ENCODE measurements around the gene PHRF1. TPM values are rescaled to one million over a fixed set of nuclear protein-coding genes. Genes with fewer than 3 reads are reported as not detected.

The PHRF1 gene
- total and polyA plus RNA-seq, 2 donors from 2014 or later, result 7.5 to 30.9 TPM

GRCh38 chr11:638631-639331 is 62.5 kb downstream of the PHRF1 start:
- H3K27ac ChIP-seq (ENCODE audit: low read depth in 2 of 2, low read length in 2 of 2), result no peak overlapping the region
- H3K4me3 ChIP-seq (ENCODE audit: low read length in 3 of 3), result no peak overlapping the region
- H3K27me3 ChIP-seq (ENCODE audit: control insufficient read depth, insufficient read depth, low read length), result peaks cover 13% of the 10 kb centered on the region
- peaks cover 0 to 6% (median 0%) of the 10 kb centered on the region in 3 donors for H3K4me1 ChIP-seq (ENCODE audit: control insufficient read depth in 2 of 3, insufficient read depth in 2 of 3, low read depth in 1 of 3, low read length in 3 of 3)
- FAIRE-seq (no peak), DNase-seq (peak in 4 of 5 donors; percentile 74 to 85 (median 80))
- H3K9ac ChIP-seq (ENCODE audit: low read length in 3 of 3), result no peak overlapping the region
- peaks cover 0 to 2% (median 0%) of the 10 kb centered on the region in 3 donors for H3K36me3 ChIP-seq (ENCODE audit: control insufficient read depth in 2 of 3, insufficient read depth in 3 of 3, low read length in 3 of 3)
- no peak for TF ChIP-seq CTCF (IDR thresholded peaks at IDR 0.05; ENCODE audit: borderline replicate concordance, extremely low read depth, insufficient read depth)
- no peaks in the 10 kb centered on the region for H3K9me3 ChIP-seq (ENCODE audit: control insufficient read depth in 2 of 3, insufficient read depth in 1 of 3, low read length in 3 of 3)
- intact Hi-C loops (cut with DNase I), result no loop called here

- Histone ChIP-seq H3K4me1 (ENCODE audit: control insufficient read depth in 2 of 3, insufficient read depth in 2 of 3, low read depth in 1 of 3, low read length in 3 of 3) (peaks cover 0 to 6% (median 0%) of the 10 kb centered on the region in 3 donors), H3K9me3 (ENCODE audit: control insufficient read depth in 2 of 3, insufficient read depth in 1 of 3, low read length in 3 of 3) (no peaks in the 10 kb centered on the region), H3K4me3 (ENCODE audit: low read length in 3 of 3) (no peak overlapping the region), H3K27me3 (ENCODE audit: control insufficient read depth, insufficient read depth, low read length) (peaks cover 13% of the 10 kb centered on the region), H3K27ac (ENCODE audit: low read depth in 2 of 2, low read length in 2 of 2) (no peak overlapping the region), H3K9ac (ENCODE audit: low read length in 3 of 3) (no peak overlapping the region), H3K36me3 (ENCODE audit: control insufficient read depth in 2 of 3, insufficient read depth in 3 of 3, low read length in 3 of 3) (peaks cover 0 to 8% (median 0%) of the 10 kb centered on the region in 3 donors)
- FAIRE-seq (no peak), DNase-seq (peak in 3 of 5 donors; percentile 39 to 72 (median 53))
- intact Hi-C loops (cut with DNase I), result no loop called here
- no peak for TF ChIP-seq CTCF (IDR thresholded peaks at IDR 0.05; ENCODE audit: borderline replicate concordance, extremely low read depth, insufficient read depth)
These were observed 63.2 kb downstream of the PHRF1 start for GRCh38 chr11:639332-639955.

GRCh38 chr11:640021-640706 is 63.9 kb downstream of the PHRF1 start:
- no peak overlapping the region for H3K9ac ChIP-seq (ENCODE audit: low read length in 3 of 3)
- peaks cover 0 to 8% (median 0%) of the 10 kb centered on the region in 3 donors for H3K36me3 ChIP-seq (ENCODE audit: control insufficient read depth in 2 of 3, insufficient read depth in 3 of 3, low read length in 3 of 3)
- FAIRE-seq, result no peak
- no peak overlapping the region for H3K27ac ChIP-seq (ENCODE audit: low read depth in 2 of 2, low read length in 2 of 2)
- H3K4me3 ChIP-seq (ENCODE audit: low read length in 3 of 3), result no peak overlapping the region
- H3K9me3 ChIP-seq (ENCODE audit: control insufficient read depth in 2 of 3, insufficient read depth in 1 of 3, low read length in 3 of 3), result no peaks in the 10 kb centered on the region
- peak in 2 of 5 donors; percentile 44 to 66 for DNase-seq
- peaks cover 13% of the 10 kb centered on the region for H3K27me3 ChIP-seq (ENCODE audit: control insufficient read depth, insufficient read depth, low read length)
- intact Hi-C loops (cut with DNase I), result no loop called here
- TF ChIP-seq CTCF (IDR thresholded peaks at IDR 0.05; ENCODE audit: borderline replicate concordance, extremely low read depth, insufficient read depth), result no peak
- peaks cover 0 to 6% (median 0%) of the 10 kb centered on the region in 3 donors for H3K4me1 ChIP-seq (ENCODE audit: control insufficient read depth in 2 of 3, insufficient read depth in 2 of 3, low read depth in 1 of 3, low read length in 3 of 3)

All from kidney (tissue), 14 donors.